Bronchial epithelial cell (primary cell): ENCODE data around the gene NPAS3. TPM values are rescaled to one million over a fixed set of nuclear protein-coding genes. Genes with fewer than 3 reads are reported as not detected.

Experiments
- DNase-seq: peaks from one replicate; pipeline ENCODE4 v3.0.0-alpha.2; 2010; ENCODE audit warnings: low read depth
- FAIRE-seq: peaks from 2 replicates; lab custom pipeline; 2011; peaks lifted over from hg19 to GRCh38; lab: Jason Lieb, UNC
- H3K27me3 ChIP-seq: 2 replicates; pipeline ENCODE4 v1.5.1; 2011; ENCODE audit warnings: low read length; ENCODE audit not compliant: control insufficient read depth, insufficient read depth
- H3K36me3 ChIP-seq: 2 replicates; pipeline ENCODE4 v1.5.1; 2011; ENCODE audit warnings: low read length; ENCODE audit not compliant: control insufficient read depth, insufficient read depth
- H3K4me3 ChIP-seq: 2 replicates; pipeline ENCODE4 v1.5.1; 2011; ENCODE audit warnings: mild to moderate bottlenecking, low read depth, low read length, control low read depth
- CTCF ChIP-seq: IDR thresholded peaks from 2 replicates; pipeline ENCODE4 v1.5.1; 2011; ENCODE audit warnings: mild to moderate bottlenecking, moderate library complexity, low read length, control low read depth, inconsistent platforms; ENCODE audit not compliant: insufficient read depth, severe bottlenecking
- total RNA-seq: library from RNA; depleted of rRNA; stranded (reverse); fragments of >200 nt; gene quantifications from 2 replicates; pipeline ENCODE4 v1.2.1, GENCODE V29; 2014

The NPAS3 gene
- total RNA-seq, 1 donor from 2014 or later = not detected

- FAIRE-seq = no peak
- H3K27me3 ChIP-seq = no peaks in the 10 kb centered on the region
Observed at GRCh38 chr14:33679461-33680225, 741.0 kb downstream of the NPAS3 start.

GRCh38 chr14:33680873-33681272, 742.2 kb downstream of the NPAS3 start:
- no peak for DNase-seq
- TF ChIP-seq CTCF = no peak
- no peak for FAIRE-seq

More at GRCh38 chr14:33679461-33680225, 741.0 kb downstream of the NPAS3 start:
- Histone ChIP-seq H3K36me3 (no peaks in the 10 kb centered on the region), H3K4me3 (no peak overlapping the region)
- TF ChIP-seq CTCF = no peak
- DNase-seq = peak; percentile 52

GRCh38 chr14:33682760-33683159, 744.1 kb downstream of the NPAS3 start:
- DNase-seq = no peak

More at GRCh38 chr14:33680873-33681272, 742.2 kb downstream of the NPAS3 start:
- Histone ChIP-seq H3K4me3 (no peak overlapping the region), H3K27me3 (no peaks in the 10 kb centered on the region), H3K36me3 (no peaks in the 10 kb centered on the region)

GRCh38 chr14:33685026-33685425, 746.3 kb downstream of the NPAS3 start:
- no peaks in the 10 kb centered on the region for H3K27me3 ChIP-seq
- H3K36me3 ChIP-seq = no peaks in the 10 kb centered on the region
- no peak for FAIRE-seq
- TF ChIP-seq CTCF = no peak
- no peak for DNase-seq
- no peak overlapping the region for H3K4me3 ChIP-seq

More at GRCh38 chr14:33682760-33683159, 744.1 kb downstream of the NPAS3 start:
- Histone ChIP-seq H3K4me3 (no peak overlapping the region), H3K27me3 (no peaks in the 10 kb centered on the region), H3K36me3 (no peaks in the 10 kb centered on the region)
- no peak for FAIRE-seq
- no peak for TF ChIP-seq CTCF

GRCh38 chr14:33685698-33686097, 747.0 kb downstream of the NPAS3 start:
- Histone ChIP-seq H3K27me3 (no peaks in the 10 kb centered on the region), H3K36me3 (no peaks in the 10 kb centered on the region), H3K4me3 (no peak overlapping the region)
- FAIRE-seq = no peak
- TF ChIP-seq CTCF = no peak
- no peak for DNase-seq
